Dermis lymphatic vessel endothelial cell (primary cell): ENCODE results near the gene TNFRSF13B. TPM values are rescaled to one million over a fixed set of nuclear protein-coding genes. Genes with fewer than 3 reads are reported as not detected.

Experiments used
- total RNA-seq: library from RNA; depleted of rRNA; stranded (reverse); fragments of >200 nt; gene quantifications from 2 replicates; pipeline ENCODE4 v1.2.1, GENCODE V29; 2014

Gene TNFRSF13B
- not detected in 2 replicates for total RNA-seq

GRCh38 chr17:16971458-16972338 lies at the start of gene TNFRSF13B:
TNFRSF13B (minus strand) TSS chr17:16972118; CDS start chr17:16972075, 43 bp downstream.

Other genes with a start within 250 kb of the TNFRSF13B start
- gene MPRIP, start 70.3 kb upstream of the TNFRSF13B start, total RNA-seq, result 89.1 and 104 TPM in 2 replicates
- gene PLD6, start 234.2 kb upstream of the TNFRSF13B start, total RNA-seq, result 1.2 and 4.0 TPM in 2 replicates